Natural killer cell treated with Interleukin-12 subunit alpha and Interleukin-12 subunit beta and Interleukin-15 and Interleukin-18, amount 100 ng/mL, for 72 hours (primary cell): ENCODE measurements around the gene GNAI3. TPM values are rescaled to one million over a fixed set of nuclear protein-coding genes. Genes with fewer than 3 reads are reported as not detected.

Source experiments
- ATAC-seq, 2 donors: fragments of 150-1000 bp; cut with Tn5 transposase in 1 of 2; sonication (Bioruptor Pico), chemical (Tn5 transposase) in 1 of 2; 2 replicates each; pipeline ENCODE4 v1.10.0; 2021
- DNase-seq: peaks from one replicate; pipeline ENCODE4 v3.0.0; 2022; ENCODE audit warnings: low spot score
- H3K27ac Mint-ChIP-seq, 2 donors: 1 replicate in 1 of 2; 2 replicates in 1 of 2; pipeline ENCODE4 v1.8.0; 2022; ENCODE audit warnings: mixed read lengths in 2 of 2, mild to moderate bottlenecking in 1 of 2, moderate library complexity in 1 of 2
- H3K27me3 Mint-ChIP-seq, 2 donors: 1 replicate in 1 of 2; 2 replicates in 1 of 2; pipeline ENCODE4 v1.8.0; 2022; ENCODE audit warnings: mixed read lengths in 2 of 2
- H3K36me3 Mint-ChIP-seq: one replicate; pipeline ENCODE4 v1.8.0; 2022; ENCODE audit warnings: mixed read lengths
- H3K4me1 Mint-ChIP-seq, 2 donors: 1 replicate in 1 of 2; 2 replicates in 1 of 2; pipeline ENCODE4 v1.8.0; 2022; ENCODE audit warnings: low read depth in 2 of 2, mixed read lengths in 2 of 2, mild to moderate bottlenecking in 1 of 2
- H3K4me3 Mint-ChIP-seq: one replicate; pipeline ENCODE4 v1.8.0; 2022; ENCODE audit warnings: mixed read lengths
- H3K9me3 Mint-ChIP-seq: 2 replicates; pipeline ENCODE4 v1.8.0; 2022; ENCODE audit warnings: mixed read lengths
- total RNA-seq, 2 donors: library from RNA; stranded (reverse); gene quantifications; one replicate each; pipeline ENCODE4 v1.2.3, GENCODE V29; 2022

Gene GNAI3
- total RNA-seq, 2 donors from 2014 or later = 8.9 to 10.0 TPM

GRCh38 chr1:109573785-109574184 is 25.4 kb downstream of the GNAI3 start:
- Mint-ChIP-seq H3K4me1 (peaks cover 10 to 14% of the 10 kb centered on the region in 2 donors), H3K27ac (no peak overlapping the region), H3K9me3 (no peaks in the 10 kb centered on the region), H3K36me3 (peaks cover 3% of the 10 kb centered on the region), H3K27me3 (no peaks in the 10 kb centered on the region), H3K4me3 (no peak overlapping the region)
- ATAC-seq (no peak), DNase-seq (no peak)

- H3K4me3 Mint-ChIP-seq = no peak overlapping the region
- H3K9me3 Mint-ChIP-seq = no peaks in the 10 kb centered on the region
- ATAC-seq = no peak
- H3K27ac Mint-ChIP-seq = peak overlapping the region in 1 of 2 donors; percentile 27
- H3K4me1 Mint-ChIP-seq = peaks cover 0 to 5% of the 10 kb centered on the region in 2 donors
- H3K27me3 Mint-ChIP-seq = no peaks in the 10 kb centered on the region
- no peak for DNase-seq
- H3K36me3 Mint-ChIP-seq = peaks cover 10% of the 10 kb centered on the region
Observed at GRCh38 chr1:109578947-109579443, 30.6 kb downstream of the GNAI3 start.

- H3K27me3 Mint-ChIP-seq = no peaks in the 10 kb centered on the region
- H3K4me1 Mint-ChIP-seq = peaks cover 0 to 6% of the 10 kb centered on the region in 2 donors
- peak overlapping the region in 1 of 2 donors; percentile 27 for H3K27ac Mint-ChIP-seq
- no peaks in the 10 kb centered on the region for H3K9me3 Mint-ChIP-seq
- DNase-seq (no peak), ATAC-seq (no peak)
- H3K4me3 Mint-ChIP-seq = no peak overlapping the region
- peaks cover 12% of the 10 kb centered on the region for H3K36me3 Mint-ChIP-seq
Observed at GRCh38 chr1:109579491-109579890, 31.1 kb downstream of the GNAI3 start.

GRCh38 chr1:109582021-109582420 is 33.6 kb downstream of the GNAI3 start:
- H3K27me3 Mint-ChIP-seq = no peaks in the 10 kb centered on the region
- no peak overlapping the region for H3K27ac Mint-ChIP-seq
- H3K4me1 Mint-ChIP-seq = peaks cover 0 to 4% of the 10 kb centered on the region in 2 donors

GRCh38 chr1:109584766-109585165 is 36.4 kb downstream of the GNAI3 start:
- H3K9me3 Mint-ChIP-seq = no peaks in the 10 kb centered on the region
- DNase-seq = no peak
- H3K27ac Mint-ChIP-seq = peak overlapping the region in 1 of 2 donors; percentile 40
- H3K27me3 Mint-ChIP-seq = no peaks in the 10 kb centered on the region
- ATAC-seq = no peak
- H3K36me3 Mint-ChIP-seq = peaks cover 27% of the 10 kb centered on the region
- no peak overlapping the region for H3K4me3 Mint-ChIP-seq
- peaks cover 5 to 7% of the 10 kb centered on the region in 2 donors for H3K4me1 Mint-ChIP-seq

More at GRCh38 chr1:109582021-109582420, 33.6 kb downstream of the GNAI3 start:
- Mint-ChIP-seq H3K9me3 (no peaks in the 10 kb centered on the region), H3K4me3 (no peak overlapping the region), H3K36me3 (peaks cover 24% of the 10 kb centered on the region)
- no peak for ATAC-seq
- no peak for DNase-seq

GRCh38 chr1:109586055-109586454 is 37.6 kb downstream of the GNAI3 start:
- DNase-seq = no peak
- no peak for ATAC-seq
- no peak overlapping the region for H3K27ac Mint-ChIP-seq
- peaks cover 27% of the 10 kb centered on the region for H3K36me3 Mint-ChIP-seq
- peaks cover 5 to 7% of the 10 kb centered on the region in 2 donors for H3K4me1 Mint-ChIP-seq
- no peak overlapping the region for H3K4me3 Mint-ChIP-seq
- no peaks in the 10 kb centered on the region for H3K27me3 Mint-ChIP-seq
- H3K9me3 Mint-ChIP-seq = no peaks in the 10 kb centered on the region

- Mint-ChIP-seq H3K27me3 (no peaks in the 10 kb centered on the region), H3K36me3 (peaks cover 32% of the 10 kb centered on the region), H3K9me3 (no peaks in the 10 kb centered on the region), H3K4me3 (no peak overlapping the region), H3K4me1 (peaks cover 5 to 7% of the 10 kb centered on the region in 2 donors), H3K27ac (no peak overlapping the region)
- ATAC-seq (no peak), DNase-seq (no peak)
Observed at GRCh38 chr1:109589177-109589576, 40.8 kb downstream of the GNAI3 start.

- Mint-ChIP-seq H3K4me3 (no peak overlapping the region), H3K27me3 (no peaks in the 10 kb centered on the region), H3K9me3 (no peaks in the 10 kb centered on the region), H3K4me1 (peaks cover 4 to 5% of the 10 kb centered on the region in 2 donors), H3K27ac (no peak overlapping the region), H3K36me3 (peaks cover 29% of the 10 kb centered on the region)
- ATAC-seq (no peak), DNase-seq (no peak)
Observed at GRCh38 chr1:109589679-109590078, 41.3 kb downstream of the GNAI3 start.

GRCh38 chr1:109592916-109593315 is 44.5 kb downstream of the GNAI3 start:
- H3K27ac Mint-ChIP-seq = no peak overlapping the region
- ATAC-seq = no peak
- no peak for DNase-seq
- H3K4me3 Mint-ChIP-seq = no peak overlapping the region
- H3K27me3 Mint-ChIP-seq = no peaks in the 10 kb centered on the region
- peaks cover 3 to 5% of the 10 kb centered on the region in 2 donors for H3K4me1 Mint-ChIP-seq
- H3K9me3 Mint-ChIP-seq = no peaks in the 10 kb centered on the region
- peaks cover 23% of the 10 kb centered on the region for H3K36me3 Mint-ChIP-seq

- no peak for ATAC-seq
- H3K9me3 Mint-ChIP-seq = no peaks in the 10 kb centered on the region
- peaks cover 16% of the 10 kb centered on the region for H3K36me3 Mint-ChIP-seq
- no peak overlapping the region for H3K27ac Mint-ChIP-seq
- no peaks in the 10 kb centered on the region for H3K27me3 Mint-ChIP-seq
- H3K4me3 Mint-ChIP-seq = no peak overlapping the region
- no peak for DNase-seq
- H3K4me1 Mint-ChIP-seq = no peaks in the 10 kb centered on the region
Observed at GRCh38 chr1:109595531-109595930, 47.1 kb downstream of the GNAI3 start.

GRCh38 chr1:109598156-109598555 is 49.7 kb downstream of the GNAI3 start:
- no peaks in the 10 kb centered on the region for H3K27me3 Mint-ChIP-seq
- H3K4me1 Mint-ChIP-seq = no peaks in the 10 kb centered on the region
- no peak for DNase-seq
- H3K27ac Mint-ChIP-seq = no peak overlapping the region
- ATAC-seq = no peak
- peaks cover 10% of the 10 kb centered on the region for H3K36me3 Mint-ChIP-seq
- no peaks in the 10 kb centered on the region for H3K9me3 Mint-ChIP-seq
- no peak overlapping the region for H3K4me3 Mint-ChIP-seq

GRCh38 chr1:109598655-109599054 is 50.2 kb downstream of the GNAI3 start:
- Mint-ChIP-seq H3K27me3 (no peaks in the 10 kb centered on the region), H3K4me3 (no peak overlapping the region)

GRCh38 chr1:109603229-109603628 is 54.8 kb downstream of the GNAI3 start:
- H3K4me3 Mint-ChIP-seq = no peak overlapping the region
- peak overlapping the region in 1 of 2 donors; percentile 47 for H3K27ac Mint-ChIP-seq
- ATAC-seq (no peak), DNase-seq (no peak)
- H3K36me3 Mint-ChIP-seq = no peaks in the 10 kb centered on the region
- no peaks in the 10 kb centered on the region for H3K9me3 Mint-ChIP-seq
- H3K4me1 Mint-ChIP-seq = no peaks in the 10 kb centered on the region
- H3K27me3 Mint-ChIP-seq = no peaks in the 10 kb centered on the region

More at GRCh38 chr1:109598655-109599054, 50.2 kb downstream of the GNAI3 start:
- ATAC-seq = no peak
- no peaks in the 10 kb centered on the region for H3K4me1 Mint-ChIP-seq
- H3K36me3 Mint-ChIP-seq = peaks cover 10% of the 10 kb centered on the region
- DNase-seq = no peak
- H3K27ac Mint-ChIP-seq = no peak overlapping the region
- H3K9me3 Mint-ChIP-seq = no peaks in the 10 kb centered on the region

GRCh38 chr1:109605381-109605780 is 57.0 kb downstream of the GNAI3 start:
- Mint-ChIP-seq H3K27ac (no peak overlapping the region), H3K27me3 (no peaks in the 10 kb centered on the region), H3K36me3 (no peaks in the 10 kb centered on the region), H3K4me1 (no peaks in the 10 kb centered on the region), H3K9me3 (no peaks in the 10 kb centered on the region), H3K4me3 (no peak overlapping the region)
- no peak for DNase-seq
- ATAC-seq = no peak

GRCh38 chr1:109609881-109610280 is 61.5 kb downstream of the GNAI3 start:
- peaks cover 0 to 3% of the 10 kb centered on the region in 2 donors for H3K4me1 Mint-ChIP-seq
- no peak for DNase-seq
- no peaks in the 10 kb centered on the region for H3K9me3 Mint-ChIP-seq
- H3K27me3 Mint-ChIP-seq = no peaks in the 10 kb centered on the region
- ATAC-seq = no peak
- H3K4me3 Mint-ChIP-seq = no peak overlapping the region
- no peak overlapping the region for H3K27ac Mint-ChIP-seq
- no peaks in the 10 kb centered on the region for H3K36me3 Mint-ChIP-seq
